ENCODE data around the gene ADGRG1.

DNA sequence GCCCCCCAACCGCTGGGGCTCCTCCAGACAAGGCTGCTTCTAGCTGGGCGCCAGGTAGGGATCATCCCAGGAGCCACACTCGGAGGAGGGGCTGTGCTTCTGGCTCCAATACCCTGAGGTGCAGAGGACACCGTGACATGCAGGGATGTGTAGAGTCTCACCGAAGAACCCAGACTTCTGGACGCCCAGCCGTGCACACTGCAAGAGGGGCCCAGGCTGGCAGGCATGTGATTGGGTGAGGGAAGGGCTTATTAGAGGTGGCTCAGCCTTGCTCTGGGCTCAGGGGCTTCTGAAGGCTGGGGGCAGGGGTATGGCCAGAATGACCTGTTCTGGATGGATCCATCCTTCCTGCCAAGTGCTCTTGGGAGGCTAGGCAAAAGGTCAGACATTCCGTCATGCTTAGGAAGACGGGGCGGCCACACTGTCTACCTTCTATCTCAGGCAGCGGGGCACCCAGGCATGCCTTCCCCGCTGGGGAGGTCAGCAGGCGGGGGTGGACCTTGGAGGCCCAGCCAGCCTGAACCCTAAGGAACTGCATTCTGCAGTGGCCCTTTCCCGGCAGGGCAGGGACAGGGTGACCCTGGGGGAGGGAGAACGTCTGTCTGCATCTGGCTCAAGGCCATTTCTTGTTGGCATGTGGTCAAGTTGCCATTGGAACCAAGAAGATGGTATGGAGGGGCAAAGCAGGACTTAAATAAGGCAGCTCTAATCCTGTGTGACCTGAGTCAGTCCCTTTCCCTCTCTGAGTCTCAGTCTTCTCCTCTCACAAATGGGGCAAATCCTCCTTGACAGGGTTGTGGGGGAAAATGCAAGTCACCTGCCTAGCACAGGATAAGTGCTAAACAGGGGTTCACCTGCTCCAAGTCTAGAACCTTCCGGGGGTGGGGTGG, 5.8 kb upstream of the ADGRG1 start:
- TF ChIP-seq, protein P1, sequence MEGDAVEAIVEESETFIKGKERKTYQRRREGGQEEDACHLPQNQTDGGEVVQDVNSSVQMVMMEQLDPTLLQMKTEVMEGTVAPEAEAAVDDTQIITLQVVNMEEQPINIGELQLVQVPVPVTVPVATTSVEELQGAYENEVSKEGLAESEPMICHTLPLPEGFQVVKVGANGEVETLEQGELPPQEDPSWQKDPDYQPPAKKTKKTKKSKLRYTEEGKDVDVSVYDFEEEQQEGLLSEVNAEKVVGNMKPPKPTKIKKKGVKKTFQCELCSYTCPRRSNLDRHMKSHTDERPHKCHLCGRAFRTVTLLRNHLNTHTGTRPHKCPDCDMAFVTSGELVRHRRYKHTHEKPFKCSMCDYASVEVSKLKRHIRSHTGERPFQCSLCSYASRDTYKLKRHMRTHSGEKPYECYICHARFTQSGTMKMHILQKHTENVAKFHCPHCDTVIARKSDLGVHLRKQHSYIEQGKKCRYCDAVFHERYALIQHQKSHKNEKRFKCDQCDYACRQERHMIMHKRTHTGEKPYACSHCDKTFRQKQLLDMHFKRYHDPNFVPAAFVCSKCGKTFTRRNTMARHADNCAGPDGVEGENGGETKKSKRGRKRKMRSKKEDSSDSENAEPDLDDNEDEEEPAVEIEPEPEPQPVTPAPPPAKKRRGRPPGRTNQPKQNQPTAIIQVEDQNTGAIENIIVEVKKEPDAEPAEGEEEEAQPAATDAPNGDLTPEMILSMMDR (conservative IDR thresholded peaks at IDR 0.05), result no peak
- TF ChIP-seq ZFX (IDR thresholded peaks at IDR 0.05), result no peak
